ENCODE results near the gene ZNF223. TPM values are rescaled to one million over a fixed set of nuclear protein-coding genes. Genes with fewer than 3 reads are reported as not detected.

Gene ZNF223
- total RNA-seq, 1 experiment from 2014 or later = 8.4 TPM

DNA sequence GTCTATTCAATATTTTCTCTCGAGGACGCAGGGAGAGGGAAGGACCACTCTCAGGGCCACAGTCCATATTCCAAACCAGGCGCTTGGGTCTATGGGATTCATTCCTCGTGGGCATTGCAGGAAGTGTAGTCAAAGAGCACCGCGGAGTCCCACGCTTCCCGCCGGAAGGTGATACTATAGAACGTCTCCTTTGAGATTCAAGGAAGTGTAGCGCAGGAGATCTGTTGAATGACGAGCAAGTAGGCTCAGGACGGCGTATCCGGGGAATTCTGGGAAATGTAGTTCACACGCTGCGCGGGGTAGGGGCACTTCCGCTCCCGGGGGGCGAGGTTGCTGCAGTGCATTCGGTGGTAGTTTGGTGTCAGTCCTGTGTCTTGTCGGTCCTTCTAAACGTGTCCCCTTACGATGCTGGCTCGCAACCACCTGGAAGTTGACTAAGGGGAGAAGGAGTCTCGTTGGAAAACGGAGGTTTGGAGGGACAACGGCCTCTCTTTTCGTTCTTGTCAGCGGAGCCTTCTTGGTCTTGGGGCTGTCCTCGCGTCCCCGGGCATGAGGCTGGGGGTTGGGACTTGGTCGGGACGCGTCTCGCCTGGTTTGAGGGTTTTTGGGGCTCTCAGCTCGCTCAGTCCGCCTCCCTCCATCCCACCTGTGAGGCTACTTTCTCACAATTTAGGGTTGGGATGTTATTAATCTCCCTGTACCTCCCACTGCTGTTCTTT is 20.1 kb downstream of the ZNF223 start, which contains the start of gene ZNF284:
Gene ZNF284, plus strand, starts transcription at position 336 of the 719 bp plus-strand sequence. CDS start 4,231 bp downstream, outside the sequence.
- peak; percentile 90 for DNase-seq (ENCODE audit: low read depth)

DNA sequence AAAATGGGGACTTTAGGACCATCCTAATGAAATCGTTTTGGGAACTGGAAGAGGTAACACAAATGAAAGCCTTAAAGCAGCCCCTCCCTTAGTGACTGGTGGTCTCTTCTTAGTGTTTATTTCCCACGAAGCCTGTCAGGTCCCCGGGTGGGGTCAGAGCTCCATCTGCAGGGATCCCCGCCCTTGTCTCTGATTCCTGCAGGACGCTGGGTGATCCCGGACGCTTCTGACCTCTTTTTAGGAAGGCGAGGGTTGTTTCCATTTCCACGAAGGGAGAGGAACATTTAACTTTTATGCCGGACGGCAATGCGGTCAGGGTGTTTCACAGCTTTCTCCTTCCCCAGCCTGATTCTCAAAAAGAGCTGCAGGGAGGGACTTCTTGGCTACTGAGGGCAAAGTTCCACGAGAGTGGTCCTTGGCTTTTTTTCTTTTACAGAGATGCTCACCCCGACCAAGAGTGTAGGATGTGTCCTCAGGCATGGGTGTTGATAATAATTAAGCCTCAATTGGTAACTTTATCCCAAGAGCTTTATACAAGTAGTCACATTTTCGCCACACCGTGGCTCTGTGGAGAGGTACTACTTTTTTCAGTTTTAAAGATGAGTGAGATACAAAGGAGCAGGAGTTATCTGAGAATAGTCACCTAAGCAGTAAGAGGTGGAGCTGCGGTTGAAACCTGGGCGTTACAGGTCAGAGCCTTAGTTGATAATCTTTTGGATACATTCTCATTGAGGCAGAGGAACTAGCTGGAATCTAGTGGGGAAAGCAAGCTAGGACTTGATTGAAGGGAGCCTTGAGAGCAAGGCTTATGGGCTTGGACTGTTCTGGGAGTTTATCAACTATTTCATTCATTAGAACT is 20.9 kb downstream of the ZNF223 start:
- peak; percentile 26 for DNase-seq (ENCODE audit: low read depth)

DNA sequence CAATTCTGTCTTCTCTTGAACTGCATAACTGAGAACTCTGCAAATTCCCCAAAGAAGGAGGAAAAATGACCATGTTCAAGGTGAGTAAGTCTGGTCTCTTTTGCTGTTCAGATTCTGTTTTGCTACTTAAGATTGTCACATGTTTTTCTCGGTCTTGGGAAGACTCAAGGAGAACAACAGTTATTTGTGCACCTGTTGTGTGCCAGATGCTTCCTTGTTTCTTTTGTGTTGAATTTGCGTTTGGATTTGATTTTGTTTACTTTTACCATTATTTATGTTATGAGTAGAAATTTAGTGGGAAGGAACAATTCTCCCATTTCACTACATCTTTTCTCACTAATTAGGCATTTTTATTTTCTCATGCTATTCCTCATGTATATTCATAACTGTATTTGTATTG is 24.5 kb downstream of the ZNF223 start:
- no peak for DNase-seq (ENCODE audit: low read depth)

DNA sequence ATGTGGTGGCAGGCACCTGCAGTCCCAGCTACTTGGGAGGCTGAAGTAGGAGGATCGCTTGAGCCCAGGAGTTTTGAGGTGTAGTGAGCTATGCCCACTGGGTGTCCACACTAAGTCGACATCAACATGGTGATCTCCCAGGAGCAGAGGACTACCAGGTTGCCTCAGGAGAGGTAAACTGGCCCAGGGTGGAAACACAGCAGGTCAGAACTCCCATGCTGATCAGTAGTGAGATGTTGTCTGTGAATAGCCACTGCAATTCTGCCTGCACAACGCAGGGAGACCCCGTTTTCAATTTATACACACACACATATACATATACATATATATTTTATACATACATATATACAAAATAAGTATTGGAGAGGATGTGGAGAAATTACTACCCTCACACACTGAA is 40.3 kb downstream of the ZNF223 start:
- DNase-seq (ENCODE audit: low read depth) = no peak

DNA sequence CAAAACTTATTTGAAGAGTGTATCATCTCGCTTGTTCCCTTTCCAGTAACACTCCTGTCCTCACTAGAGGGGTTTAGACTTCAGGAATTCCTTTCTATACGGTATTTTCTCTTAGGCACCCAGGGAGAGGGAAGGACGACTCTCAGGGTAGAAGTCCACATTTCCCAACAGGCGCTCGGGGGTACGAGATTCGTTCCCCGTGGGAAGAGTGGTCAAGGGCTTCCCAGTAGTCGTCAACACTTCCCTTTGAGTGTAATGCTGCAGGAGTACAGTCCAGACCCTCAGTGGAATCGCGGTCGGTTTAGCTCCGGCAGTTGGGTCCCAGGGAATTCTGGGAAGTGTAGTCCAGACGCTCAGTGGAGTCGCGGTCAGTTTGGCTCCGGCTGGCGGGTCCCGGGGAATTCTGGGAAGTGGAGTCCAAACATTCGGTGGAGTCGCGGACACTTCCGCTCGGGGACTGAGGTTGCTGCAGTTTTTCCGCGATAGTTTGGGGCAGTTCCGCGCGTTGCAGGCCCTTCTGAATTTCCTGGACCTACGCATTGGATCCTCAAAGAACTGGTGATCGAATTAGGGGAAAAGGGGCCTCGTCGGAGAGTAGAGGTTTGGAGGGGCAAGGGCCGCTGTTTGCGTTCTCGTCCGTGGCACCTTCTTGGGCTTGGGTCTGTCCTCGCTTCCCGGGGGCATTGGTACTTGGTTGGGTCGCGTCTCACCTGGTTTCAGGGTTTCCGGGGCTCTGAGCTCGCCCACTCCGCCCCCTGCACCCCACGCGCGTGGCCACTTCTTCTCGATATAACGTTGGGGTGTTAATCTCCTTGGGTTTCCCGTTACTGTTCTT is 42.3 kb downstream of the ZNF223 start, which contains the start of gene ZNF224:
Gene ZNF224, plus strand, starts transcription at position 431 of the 835 bp plus-strand sequence. CDS start 3,513 bp downstream, outside the sequence.
- peak; percentile 90 for DNase-seq (ENCODE audit: low read depth)

DNA sequence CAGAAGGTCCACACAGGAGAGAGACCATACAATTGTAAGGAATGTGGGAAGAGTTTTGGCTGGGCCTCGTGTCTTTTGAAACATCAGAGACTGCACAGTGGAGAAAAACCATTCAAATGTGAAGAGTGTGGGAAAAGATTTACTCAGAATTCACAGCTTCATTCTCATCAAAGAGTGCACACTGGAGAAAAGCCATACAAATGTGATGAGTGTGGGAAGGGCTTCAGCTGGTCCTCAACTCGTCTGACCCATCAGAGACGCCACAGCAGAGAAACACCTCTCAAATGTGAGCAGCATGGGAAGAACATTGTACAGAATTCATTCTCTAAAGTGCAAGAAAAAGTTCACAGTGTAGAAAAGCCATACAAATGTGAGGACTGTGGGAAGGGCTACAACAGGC is 55.9 kb downstream of the ZNF223 start:
- no peak for DNase-seq (ENCODE audit: low read depth)

DNA sequence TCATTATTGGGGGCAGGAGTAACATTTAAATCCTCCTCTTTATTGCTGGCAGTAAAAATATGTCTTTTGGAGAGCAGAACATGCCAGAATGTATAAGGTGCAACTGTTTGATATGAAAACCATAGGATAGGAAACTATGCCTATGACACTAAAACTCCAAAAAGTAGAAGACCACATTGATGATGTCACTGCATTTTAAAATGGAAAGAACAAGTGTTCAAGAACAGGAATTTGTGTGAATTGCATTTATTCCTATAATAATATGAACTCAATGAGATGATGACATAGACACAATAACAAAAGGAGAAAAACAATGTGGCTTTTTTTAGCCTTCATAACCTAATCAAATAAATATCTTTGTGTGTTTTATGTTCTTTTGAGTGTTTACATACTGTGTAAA is 57.6 kb downstream of the ZNF223 start:
- DNase-seq (ENCODE audit: low read depth) = no peak

DNA sequence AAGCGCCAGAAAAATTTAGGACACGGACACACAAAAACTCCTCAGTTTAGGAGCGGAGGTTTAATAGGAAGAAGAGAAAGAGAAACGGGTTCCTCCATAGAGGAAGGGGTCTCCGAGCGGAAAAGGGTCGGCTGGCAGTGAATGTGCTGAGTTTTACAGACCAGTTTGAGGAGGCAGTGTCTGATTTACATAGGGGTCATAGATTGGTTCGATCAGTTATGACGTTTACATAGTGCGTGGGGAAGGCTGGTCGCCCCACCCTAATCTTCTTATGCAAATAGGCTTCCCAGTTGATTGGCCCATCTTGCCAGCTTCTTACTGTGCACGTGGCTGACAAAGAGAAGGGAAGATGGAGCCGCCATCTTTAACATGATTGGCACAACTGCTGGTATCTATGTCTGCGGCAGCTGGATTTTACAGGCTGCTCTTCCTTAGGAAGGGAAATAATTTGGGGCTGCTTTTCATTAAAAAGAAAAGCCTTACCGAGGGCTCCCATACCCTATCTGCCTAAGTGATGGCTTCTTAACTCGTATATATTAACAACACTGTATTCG is 60.2 kb downstream of the ZNF223 start:
- peak; percentile 67 for DNase-seq (ENCODE audit: low read depth)

DNA sequence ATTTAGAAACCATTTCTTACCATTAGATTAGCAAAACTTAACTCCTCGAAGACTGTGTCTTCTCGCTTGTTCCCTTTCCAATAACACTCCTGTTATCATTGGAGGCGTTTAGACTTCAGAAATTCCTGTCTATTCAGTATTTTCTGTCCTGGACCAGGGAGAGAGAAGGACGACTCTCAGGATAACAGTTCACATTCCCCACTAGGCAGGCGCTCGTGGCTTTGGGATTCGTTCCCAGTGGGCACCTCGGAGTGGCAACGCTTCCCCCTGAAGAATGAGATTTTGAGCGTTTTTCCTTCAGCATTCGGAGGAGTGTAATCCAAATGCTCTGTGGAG is 60.9 kb downstream of the ZNF223 start:
- DNase-seq (ENCODE audit: low read depth) = no peak

DNA sequence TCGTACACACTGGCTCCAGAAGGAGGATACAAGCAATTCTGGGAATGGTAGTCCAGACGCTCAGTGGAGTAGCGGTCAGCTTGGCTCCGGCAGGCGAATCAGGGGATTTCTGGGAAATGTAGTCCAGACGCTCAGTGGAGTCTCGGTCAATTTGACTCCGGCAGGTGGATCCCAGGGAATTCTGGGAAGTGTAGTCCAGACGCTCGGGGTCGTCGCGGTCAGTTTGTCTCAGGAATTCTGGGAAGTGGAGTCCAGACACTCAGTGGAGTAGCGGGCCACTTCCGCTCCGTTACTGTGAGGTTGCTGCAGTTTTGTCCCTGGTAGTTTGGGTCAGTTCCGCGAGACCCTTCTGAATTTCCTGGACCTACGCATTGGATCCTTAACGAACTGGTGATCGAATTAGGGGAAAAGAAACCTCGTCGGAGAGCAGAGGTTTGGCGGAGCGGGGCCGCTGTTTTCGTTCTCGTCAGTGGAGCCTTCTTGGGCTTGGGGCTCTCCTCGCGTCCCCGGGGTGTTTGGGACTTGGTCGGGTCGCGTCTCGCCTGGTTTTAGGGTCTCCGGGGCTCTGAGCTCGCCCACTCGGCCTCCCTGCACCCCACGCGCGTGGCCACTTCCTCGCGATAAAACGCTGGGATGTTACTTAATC is 61.4 kb downstream of the ZNF223 start, which contains the start of gene ZNF225:
Gene ZNF225, plus strand, starts transcription at position 262 of the 646 bp plus-strand sequence. CDS start 2,429 bp downstream, outside the sequence.
- peak; percentile 98 for DNase-seq (ENCODE audit: low read depth)

DNA sequence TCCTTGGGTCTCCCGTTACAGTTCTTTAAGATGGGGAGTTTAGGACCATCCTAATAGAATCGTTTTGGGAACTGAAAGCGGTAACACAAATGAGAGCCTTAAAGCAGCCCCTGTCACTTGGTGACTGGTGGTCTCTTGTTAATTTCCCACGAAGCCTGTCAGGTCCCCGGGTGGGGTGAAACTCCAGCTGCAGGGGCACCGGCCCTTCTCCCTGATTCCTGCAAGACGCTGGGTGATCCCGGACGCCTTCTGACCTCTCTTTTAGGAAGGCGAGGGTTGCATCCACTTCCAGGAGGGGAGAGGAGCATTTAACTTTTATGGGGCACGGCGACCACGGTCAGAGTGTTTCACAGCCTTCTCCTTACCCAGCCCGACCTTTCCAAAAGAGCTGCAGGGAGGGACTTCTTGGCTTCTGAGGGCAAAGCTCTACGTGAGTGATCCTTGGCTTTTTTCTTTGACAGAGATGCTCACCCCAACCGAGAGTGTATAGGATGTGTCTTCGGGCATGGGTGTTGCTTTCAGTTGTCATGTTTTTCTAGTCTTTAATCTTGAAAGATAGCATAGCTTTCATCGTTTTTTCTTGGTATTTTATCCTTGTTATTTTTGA is 62.1 kb downstream of the ZNF223 start:
- DNase-seq (ENCODE audit: low read depth) = peak; percentile 4

Other genes with a start within 250 kb of the ZNF223 start
- not detected in 2 replicates for gene LYPD5, start 249.6 kb upstream of the ZNF223 start, total RNA-seq (2014; rRNA removed)
- 8.2 and 9.6 TPM in 2 replicates for gene ZNF283, start 224.7 kb upstream of the ZNF223 start, total RNA-seq (2014; rRNA removed)
- 1.6 and 1.7 TPM in 2 replicates for gene ZNF404, start 168.1 kb upstream of the ZNF223 start, total RNA-seq (2014; rRNA removed)
- gene ZNF45, start 116.8 kb upstream of the ZNF223 start, total RNA-seq (2014; rRNA removed) = 9.2 and 14.9 TPM in 2 replicates
- 4.6 and 12.8 TPM in 2 replicates for gene ZNF221, start 100.8 kb upstream of the ZNF223 start, total RNA-seq (2014; rRNA removed)
- gene ZNF155, start 67.8 kb upstream of the ZNF223 start, total RNA-seq (2014; rRNA removed) = 5.5 and 8.3 TPM in 2 replicates
- gene ZNF230, start 49.1 kb upstream of the ZNF223 start, total RNA-seq (2014; rRNA removed) = 2.7 and 4.7 TPM in 2 replicates
- 3.8 and 5.7 TPM in 2 replicates for gene ZNF222, start 26.7 kb upstream of the ZNF223 start, total RNA-seq (2014; rRNA removed)
- 2.6 and 3.0 TPM in 2 replicates for gene ZNF284, start 20.1 kb downstream of the ZNF223 start, total RNA-seq (2014; rRNA removed)
- gene ZNF224, start 42.3 kb downstream of the ZNF223 start, total RNA-seq (2014; rRNA removed) = 14.9 and 17.5 TPM in 2 replicates
- gene ZNF225, start 61.4 kb downstream of the ZNF223 start, total RNA-seq (2014; rRNA removed) = 3.6 and 3.7 TPM in 2 replicates
- gene ZNF234, start 89.5 kb downstream of the ZNF223 start, total RNA-seq (2014; rRNA removed) = 6.1 and 8.2 TPM in 2 replicates
- gene ZNF226, start 113.1 kb downstream of the ZNF223 start, total RNA-seq (2014; rRNA removed) = 22.4 and 24.7 TPM in 2 replicates
- 17.3 and 19.4 TPM in 2 replicates for gene ZNF227, start 160.5 kb downstream of the ZNF223 start, total RNA-seq (2014; rRNA removed)
- 0.06 and 0.46 TPM in 2 replicates for gene ZNF233, start 207.8 kb downstream of the ZNF223 start, total RNA-seq (2014; rRNA removed)